HuH-7.5 (cell line): ENCODE data around the gene GRAPL.
"Not testable (repeated sequence)": the region's sequence is repeated elsewhere in the genome, so short reads cannot be mapped to it uniquely, and the experiment has no call there.

Experiments
- DNase-seq: peaks from one replicate; pipeline ENCODE4 v3.0.0; 2011; ENCODE audit warnings: low spot score

GRAPL gene

GRCh38 chr17:19136605-19137004, 9.2 kb downstream of the GRAPL start:
- not testable (repeated sequence) for DNase-seq

DNA sequence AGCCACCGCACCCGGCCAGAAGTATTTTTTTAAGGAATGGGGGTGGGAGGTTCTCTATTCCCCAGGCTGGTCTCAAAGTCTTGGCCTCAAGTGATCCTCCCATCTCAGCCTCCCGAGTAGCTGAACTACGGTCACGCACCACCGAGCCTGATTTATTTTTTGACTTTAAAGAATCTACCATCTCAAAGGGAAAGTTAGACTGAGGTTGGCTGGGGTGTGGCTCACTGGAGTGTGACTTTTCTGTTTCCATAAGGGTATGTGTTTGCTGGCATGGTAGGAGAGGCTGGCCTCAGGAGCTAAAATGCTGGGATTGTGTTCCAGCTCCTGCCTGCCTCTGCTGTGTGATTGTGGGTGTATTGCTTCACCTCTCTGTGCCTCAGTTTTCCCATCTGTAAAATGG, 10.6 kb downstream of the GRAPL start:
- DNase-seq: not testable (repeated sequence)

GRCh38 chr17:19141366-19142155, 14.2 kb downstream of the GRAPL start:
- DNase-seq: not testable (repeated sequence)

DNA sequence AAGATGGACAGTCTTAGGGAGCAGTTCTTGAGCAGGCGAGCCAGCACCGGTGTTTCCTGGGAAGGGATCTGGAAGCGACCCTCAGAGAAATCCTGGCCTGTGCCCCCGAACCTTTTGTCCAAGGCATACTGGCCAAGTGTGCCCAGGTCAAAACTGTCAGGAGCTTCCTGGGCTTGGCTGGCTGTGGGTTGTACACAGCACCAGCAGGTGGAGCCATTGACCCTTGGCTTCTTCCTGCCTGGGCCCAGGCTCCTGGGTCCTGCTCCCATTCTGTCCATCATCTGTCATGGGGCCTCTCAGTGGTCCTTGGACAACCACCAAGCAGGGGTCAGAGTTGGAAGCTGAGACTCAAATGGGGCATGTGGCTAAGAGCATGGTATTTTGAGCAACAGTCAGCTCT, 15.0 kb downstream of the GRAPL start:
- DNase-seq: not testable (repeated sequence)

- not testable (repeated sequence) for DNase-seq
These were observed 15.8 kb downstream of the GRAPL start for GRCh38 chr17:19143097-19143777.

DNA sequence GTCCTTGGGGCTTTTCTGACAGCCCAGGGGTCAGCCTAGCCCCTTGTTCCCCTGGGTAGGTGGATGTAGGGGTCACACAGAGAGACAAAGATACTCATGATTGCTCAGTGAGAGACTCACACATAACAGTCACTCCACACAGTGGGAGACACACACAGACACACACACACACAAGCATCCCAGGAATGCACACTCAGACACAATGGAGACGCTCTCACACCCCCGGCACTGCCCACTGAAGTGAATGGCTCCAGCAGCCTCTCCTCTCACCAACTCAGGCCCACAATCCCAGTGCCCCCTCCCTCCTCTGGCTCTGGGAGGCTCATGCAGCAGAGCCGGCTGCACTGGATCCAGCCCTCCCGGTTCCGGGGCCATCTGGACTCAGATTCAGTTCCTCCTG, 17.0 kb downstream of the GRAPL start:
- not testable (repeated sequence) for DNase-seq

- not testable (repeated sequence) for DNase-seq
These were observed 18.1 kb downstream of the GRAPL start for GRCh38 chr17:19145471-19145870.

GRCh38 chr17:19150678-19151615, 23.6 kb downstream of the GRAPL start:
- not testable (repeated sequence) for DNase-seq

GRCh38 chr17:19157628-19158027, 30.2 kb downstream of the GRAPL start:
- not testable (repeated sequence) for DNase-seq

GRCh38 chr17:19158478-19158877, 31.1 kb downstream of the GRAPL start:
- not testable (repeated sequence) for DNase-seq

DNA sequence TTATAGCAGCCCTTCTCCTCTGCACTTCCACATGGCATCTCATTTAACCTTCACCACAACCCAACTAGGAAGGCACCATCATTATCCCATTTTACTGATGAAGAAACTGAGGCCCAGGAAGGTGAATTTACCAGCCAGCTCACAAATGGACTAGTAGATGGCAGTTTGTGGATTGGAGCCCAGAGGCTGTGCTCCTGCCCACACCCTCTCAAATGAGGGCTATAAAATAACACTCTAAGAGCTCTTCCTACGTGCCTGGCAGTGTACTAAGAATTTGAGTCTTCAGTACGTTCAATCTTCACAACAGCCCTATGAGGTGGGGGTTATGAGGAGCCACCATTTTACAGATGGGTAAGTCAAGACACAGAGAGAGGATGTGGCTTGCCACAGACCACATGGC, 31.5 kb downstream of the GRAPL start:
- not testable (repeated sequence) for DNase-seq

- DNase-seq: not testable (repeated sequence)
These were observed 34.1 kb downstream of the GRAPL start for GRCh38 chr17:19161308-19162107.

GRCh38 chr17:19162384-19163216, 35.2 kb downstream of the GRAPL start:
- not testable (repeated sequence) for DNase-seq

DNA sequence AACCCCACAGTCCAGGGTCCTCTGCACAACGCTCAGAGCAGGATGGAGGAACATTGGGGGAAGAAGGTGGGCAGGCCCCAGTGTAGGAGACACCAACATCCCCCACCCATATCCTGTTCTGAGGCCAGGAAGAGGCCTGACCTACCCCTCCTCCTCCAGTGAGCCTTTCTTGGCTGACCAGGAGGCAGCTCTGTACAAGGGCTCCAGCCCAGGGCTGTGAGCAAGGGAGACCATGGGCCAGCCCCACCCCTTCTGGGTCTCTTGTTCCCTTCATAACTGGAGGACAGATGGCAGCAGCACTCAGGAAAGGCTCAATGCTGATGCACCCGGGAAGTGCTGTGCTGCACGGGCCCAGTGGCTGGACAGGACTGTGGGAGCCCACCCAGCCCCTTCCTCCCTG, 47.0 kb downstream of the GRAPL start:
- DNase-seq: not testable (repeated sequence)

- DNase-seq: not testable (repeated sequence)
These were observed 48.0 kb downstream of the GRAPL start for GRCh38 chr17:19175410-19175809.

- not testable (repeated sequence) for DNase-seq
These were observed 53.9 kb downstream of the GRAPL start for GRCh38 chr17:19181040-19181875.

DNA sequence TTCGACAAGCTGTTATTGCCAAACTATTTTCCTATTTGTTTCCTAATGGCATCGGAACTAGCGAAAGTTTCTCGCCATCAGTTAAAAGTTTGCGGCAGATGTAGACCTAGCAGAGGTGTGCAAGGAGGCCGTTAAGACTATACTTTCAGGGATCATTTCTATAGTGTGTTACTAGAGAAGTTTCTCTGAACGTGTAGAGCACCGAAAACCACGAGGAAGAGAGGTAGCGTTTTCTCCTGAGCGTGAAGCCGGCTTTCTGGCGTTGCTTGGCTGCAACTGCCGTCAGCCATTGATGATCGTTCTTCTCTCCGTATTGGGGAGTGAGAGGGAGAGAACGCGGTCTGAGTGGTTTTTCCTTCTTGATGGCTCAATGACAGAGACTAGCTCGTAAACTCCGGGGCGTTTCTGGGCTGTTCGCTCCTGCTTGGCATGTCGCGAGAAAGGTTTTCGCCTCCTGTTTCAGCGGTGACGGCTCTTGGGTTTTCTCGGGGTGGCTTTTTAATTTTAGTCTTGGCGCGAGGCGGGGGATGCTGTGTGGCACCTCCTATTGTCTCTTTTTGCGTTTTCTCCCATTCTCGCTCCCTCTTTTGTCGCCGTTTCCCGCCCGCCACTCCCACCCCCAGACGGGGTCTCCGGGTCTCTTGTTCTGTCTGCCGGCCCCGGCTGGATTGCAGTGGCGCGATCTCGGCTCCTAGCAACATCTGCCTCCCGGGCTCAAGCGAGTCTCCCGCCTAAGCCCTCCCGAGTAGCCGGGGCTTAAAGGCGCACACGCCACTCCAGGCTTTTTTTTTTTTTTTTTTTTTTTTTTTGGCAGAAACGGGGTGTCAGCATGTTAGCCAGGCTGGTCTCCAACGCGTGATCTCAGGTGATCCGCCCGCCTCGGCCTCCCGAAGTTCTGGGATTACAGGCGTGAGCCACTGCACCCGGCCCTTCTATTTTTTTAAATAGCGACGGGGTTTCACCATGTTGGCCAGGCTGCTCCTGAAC, 60.8 kb downstream of the GRAPL start:
- DNase-seq: not testable (repeated sequence)
